Measurements from ENCODE around the gene MAN1C1. TPM values are rescaled to one million over a fixed set of nuclear protein-coding genes. Genes with fewer than 3 reads are reported as not detected.

The MAN1C1 gene
- total RNA-seq, 1 donor from 2014 or later: 6.6 TPM

DNA sequence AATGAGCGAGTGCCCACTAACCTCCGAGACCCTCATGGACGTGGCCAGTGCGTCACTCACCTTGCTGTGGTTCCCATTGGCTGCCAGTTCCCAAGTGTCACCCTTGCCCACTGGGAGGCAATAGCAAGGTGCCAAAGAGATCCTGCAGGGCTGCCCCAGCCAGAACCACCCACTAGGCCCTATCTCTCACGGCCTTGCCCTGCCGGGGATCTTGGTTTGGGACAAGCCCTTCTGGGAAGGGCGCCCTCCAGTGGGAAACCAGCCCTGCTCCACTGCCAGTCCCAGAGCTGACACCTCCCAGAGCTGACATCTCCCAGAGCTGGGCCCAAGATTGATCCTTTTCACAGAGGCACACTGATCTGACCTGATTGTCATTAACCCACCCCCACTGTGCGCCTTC is 181.3 kb downstream of the MAN1C1 start:
- peak; percentile 42 for DNase-seq (ENCODE audit: low read depth)

DNA sequence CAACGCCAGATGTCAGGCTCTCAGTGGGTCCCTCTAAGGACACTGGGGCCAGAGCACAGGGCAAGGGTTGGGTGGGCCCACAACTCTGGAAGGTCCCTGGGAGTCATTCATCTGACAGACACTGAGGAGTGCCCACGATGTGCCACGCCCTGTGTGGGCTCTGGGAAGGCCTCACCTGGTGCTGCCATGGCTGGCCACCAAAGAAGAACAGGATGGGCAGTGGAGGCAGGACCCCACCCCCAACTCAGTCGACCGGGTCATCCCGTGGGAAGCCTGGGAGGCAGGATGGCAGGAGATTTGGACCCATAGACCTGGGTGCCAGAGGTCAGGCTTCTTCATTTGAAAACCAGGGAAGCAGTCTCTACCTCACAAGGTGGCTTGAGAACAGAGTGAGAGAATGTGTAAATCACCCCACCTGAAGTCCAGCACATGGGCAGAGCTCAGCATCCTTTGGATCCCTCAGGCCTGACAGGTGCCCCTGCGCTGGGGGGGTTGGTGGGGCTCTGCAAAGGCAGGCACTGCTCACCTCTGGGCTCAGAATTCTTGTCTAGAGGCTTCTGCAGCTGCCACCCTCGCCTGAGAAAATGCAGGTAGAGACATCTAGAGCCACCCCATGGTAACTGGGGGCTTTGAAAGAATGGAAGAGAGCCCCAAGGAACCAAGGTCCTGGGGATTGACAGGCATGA is 182.2 kb downstream of the MAN1C1 start:
- DNase-seq (ENCODE audit: low read depth): no peak

DNA sequence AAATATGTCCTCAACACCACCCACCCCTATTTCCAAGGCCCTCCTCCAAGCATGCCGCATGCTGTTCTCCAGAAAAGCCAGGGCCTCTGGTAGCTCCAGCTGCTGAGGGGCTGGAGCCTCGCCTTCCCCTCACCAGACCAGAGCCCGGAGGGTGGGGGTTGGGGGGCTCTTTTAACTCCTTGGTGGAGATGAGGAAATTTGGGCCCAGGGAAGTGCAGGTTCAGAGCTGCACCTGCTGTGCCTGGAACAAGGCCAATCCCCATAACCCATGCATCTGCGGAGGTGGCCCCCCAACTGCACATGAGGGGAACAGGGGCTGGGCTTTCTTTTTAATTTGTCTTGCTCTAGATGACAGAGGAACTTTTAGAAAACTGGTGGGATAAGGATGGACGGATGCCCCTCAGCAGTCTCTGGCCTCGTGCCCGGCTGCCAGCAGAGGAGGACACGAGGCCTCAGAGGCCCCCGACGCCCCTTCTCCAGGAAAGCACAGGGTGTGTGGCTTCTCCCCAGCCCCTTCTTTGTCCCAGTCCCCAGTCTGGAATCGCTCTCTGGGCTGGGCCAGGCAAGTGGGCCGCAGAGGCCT is 182.9 kb downstream of the MAN1C1 start:
- DNase-seq (ENCODE audit: low read depth): no peak

DNA sequence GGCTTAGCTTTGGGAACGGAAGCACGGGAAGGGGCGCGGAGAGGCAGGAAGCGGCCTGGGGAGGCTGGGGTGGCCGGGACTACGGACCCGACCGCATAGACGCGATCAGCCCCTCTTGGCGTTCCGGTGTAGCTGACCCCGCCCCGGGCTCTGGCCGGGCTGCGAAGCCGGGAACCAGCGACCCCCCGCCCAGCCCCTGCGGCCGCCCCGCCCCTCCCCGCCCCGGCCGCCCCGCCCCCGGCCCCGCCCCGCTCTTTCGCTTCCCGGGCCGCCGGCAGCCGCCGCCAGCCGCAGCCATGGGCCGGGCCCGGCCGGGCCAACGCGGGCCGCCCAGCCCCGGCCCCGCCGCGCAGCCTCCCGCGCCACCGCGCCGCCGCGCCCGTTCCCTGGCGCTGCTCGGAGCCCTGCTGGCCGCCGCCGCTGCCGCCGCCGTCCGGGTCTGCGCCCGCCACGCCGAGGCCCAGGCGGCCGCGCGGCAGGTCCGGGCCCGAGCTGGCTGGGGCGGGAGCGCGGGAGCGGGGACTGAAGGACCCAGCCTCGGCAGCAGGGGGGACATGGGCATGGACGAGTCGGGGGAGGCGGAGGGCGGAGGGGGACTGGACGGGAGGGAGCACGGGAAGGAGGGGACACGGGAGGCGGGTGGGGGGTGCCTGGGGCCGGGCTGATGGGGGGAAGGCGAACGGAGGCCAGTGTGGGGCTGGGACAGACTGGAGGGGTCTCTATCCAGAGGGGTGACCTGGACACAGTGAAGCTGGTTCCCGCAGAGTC is 183.5 kb downstream of the MAN1C1 start, which contains the start of gene SELENON:
TSS of gene SELENON (plus strand) at position 259 of the 768 bp plus-strand sequence. CDS start at position 297, 38 bp downstream.
- peak; percentile 52 for DNase-seq (ENCODE audit: low read depth)

- DNase-seq (ENCODE audit: low read depth): no peak
Measured at GRCh38 chr1:25800703-25801377, 184.2 kb downstream of the MAN1C1 start.

DNA sequence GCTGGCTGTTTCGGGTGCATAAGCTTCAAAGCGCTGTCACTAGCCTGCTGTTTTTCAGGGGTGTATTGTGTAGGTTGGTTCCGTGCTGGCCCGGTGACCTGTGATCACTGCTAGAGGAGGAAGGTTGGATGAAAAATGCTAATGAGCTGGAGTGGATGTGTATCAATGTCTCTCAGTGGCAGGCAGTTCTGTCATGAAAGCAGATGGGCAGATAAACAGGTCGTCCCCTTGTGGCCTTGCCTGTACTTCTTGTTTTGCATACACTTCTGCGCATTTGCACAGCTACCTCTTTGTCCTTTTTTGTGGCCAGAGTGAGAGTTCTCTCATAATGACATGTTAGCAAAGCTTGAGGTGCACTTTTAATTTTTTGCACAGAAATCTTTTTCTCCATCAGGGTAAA is 186.3 kb downstream of the MAN1C1 start:
- no peak for DNase-seq (ENCODE audit: low read depth)

DNA sequence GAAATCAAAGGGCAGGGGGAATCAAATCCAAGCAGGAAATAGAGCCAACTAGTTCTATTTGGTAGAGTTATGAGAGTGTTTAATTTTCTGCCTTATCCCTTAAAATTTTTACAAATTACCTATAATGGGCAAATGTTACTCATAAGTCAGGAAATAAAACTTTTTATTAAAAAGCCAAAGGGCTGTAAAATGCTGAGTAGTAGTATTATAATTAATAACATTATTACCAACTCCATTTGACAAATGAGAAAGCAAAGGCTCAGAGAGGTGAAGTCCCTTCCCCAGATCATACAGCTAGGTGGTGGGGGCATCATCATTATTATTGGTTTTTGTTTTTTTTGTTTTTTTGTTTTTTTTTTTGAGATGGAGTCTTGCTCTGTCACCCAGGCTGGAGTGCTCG is 186.8 kb downstream of the MAN1C1 start:
- no peak for DNase-seq (ENCODE audit: low read depth)

GRCh38 chr1:25804244-25804963 is 187.8 kb downstream of the MAN1C1 start:
- DNase-seq (ENCODE audit: low read depth): peak; percentile 33

GRCh38 chr1:25804964-25805862 is 188.6 kb downstream of the MAN1C1 start:
- DNase-seq (ENCODE audit: low read depth): no peak

DNA sequence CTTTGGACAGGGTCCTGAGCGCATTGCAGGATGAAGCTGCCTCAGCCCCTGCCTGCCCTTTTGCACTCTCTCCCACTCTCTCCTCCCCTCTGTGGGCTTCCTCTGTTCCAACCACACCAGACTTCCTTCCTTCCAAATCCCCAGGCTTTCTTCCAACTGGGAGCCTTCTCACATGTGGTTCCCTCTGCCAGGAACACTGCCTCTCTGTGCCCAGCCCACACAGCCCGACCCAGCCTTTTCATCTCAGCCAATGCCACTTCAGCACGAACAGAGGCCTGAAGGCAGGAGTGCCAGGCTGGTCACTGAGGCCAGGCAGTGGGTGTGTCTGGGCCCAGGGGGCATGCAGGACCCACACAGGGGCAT is 189.3 kb downstream of the MAN1C1 start:
- DNase-seq (ENCODE audit: low read depth): peak; percentile 59

GRCh38 chr1:25806418-25806817 is 189.8 kb downstream of the MAN1C1 start:
- DNase-seq (ENCODE audit: low read depth): peak; percentile 53

- DNase-seq (ENCODE audit: low read depth): no peak
Measured at GRCh38 chr1:25807480-25808390, 191.1 kb downstream of the MAN1C1 start.

GRCh38 chr1:25808481-25809244 is 192.1 kb downstream of the MAN1C1 start:
- no peak for DNase-seq (ENCODE audit: low read depth)

GRCh38 chr1:25809283-25809926 is 192.8 kb downstream of the MAN1C1 start:
- no peak for DNase-seq (ENCODE audit: low read depth)

DNA sequence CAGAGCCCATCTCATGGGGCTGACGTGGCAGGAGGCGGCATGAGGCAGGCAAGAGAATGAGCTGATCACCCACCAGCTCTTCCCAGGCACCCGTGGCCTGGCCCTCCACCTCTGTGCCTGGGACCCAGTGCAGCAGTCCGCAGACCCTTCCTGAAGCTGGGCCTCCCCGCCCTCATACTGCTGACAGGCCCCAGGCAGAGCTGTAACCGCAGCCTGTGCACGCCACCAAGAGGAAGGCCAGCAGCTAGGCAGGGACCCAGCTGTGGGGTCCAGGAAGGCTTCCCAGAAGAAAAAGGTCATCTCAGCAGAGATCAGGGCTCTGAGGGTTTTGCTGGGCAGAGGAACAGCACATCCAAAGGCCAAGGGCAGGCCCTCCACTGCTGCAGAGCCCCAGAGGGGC is 193.3 kb downstream of the MAN1C1 start:
- no peak for DNase-seq (ENCODE audit: low read depth)

DNA sequence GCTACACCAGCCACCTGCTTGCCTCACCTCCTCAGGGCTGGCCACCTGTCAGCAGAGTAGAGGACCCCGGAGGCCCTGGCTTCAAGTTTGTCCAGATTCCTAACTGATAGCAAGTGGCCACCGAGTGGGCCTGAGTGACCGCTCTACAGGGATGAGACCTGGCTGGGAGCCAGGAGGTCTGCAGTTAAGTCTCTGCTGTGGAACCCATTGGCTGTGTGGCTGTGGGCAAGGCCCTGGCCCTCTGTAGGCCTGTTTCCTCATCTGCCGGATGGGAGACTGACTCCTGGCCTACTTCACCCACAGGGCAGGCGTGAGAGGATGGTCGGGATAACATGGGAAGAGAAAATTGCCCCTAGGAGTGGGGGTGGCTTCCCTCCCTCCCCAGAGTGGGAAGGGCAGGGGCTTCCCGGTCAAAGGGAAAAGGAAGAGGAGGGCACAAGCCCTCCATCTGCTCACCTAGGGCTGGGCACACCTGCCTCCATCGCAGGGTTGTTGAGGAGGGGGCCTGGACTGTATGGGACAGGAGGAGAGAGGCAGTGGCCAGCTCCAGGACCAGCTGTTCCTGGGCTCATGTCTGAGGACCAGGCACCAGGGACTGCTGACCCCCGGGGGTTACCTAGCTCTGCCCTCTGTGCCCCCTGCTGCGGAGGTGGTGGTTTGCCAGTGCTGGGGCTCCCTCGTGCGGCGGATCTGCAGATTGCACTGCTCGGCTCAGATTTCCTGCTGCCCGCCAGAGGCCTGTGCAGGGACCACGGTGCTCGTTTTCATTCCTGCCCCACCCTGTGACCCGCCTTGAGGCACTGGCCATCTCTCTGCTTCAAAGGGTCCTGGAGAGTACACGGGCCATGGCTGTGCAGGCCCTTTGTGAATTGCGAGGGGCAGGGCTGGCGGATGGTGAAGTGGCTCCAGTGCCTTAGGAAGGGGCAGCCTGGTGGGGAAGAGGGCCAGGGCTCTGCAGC is 194.0 kb downstream of the MAN1C1 start:
- peak; percentile 58 for DNase-seq (ENCODE audit: low read depth)
